K562 (cell line): Measurements from ENCODE around the gene CNOT2. TPM values are rescaled to one million over a fixed set of nuclear protein-coding genes. Genes with fewer than 3 reads are reported as not detected.

Experiments used
- ATAC-seq: fragments of 200-7000 bp; cut with Tn5 transposase; 3 replicates; pipeline ENCODE4 v1.9.1; 2020; ENCODE audit warnings: moderate library complexity
- BruUV-seq: library from RNA; stranded (reverse); fragments of 400-500 nt; replicated peaks from 2 replicates; lab custom pipeline; 2021; lab: Mats Ljungman, UMichigan
- CTCF ChIA-PET: fragments of 300-600 bp; formaldehyde crosslinking; extraction: SDS; loops from one replicate; lab custom pipeline; 2021; ENCODE audit warnings: low intra/inter-chr PET ratio; lab: Yijun Ruan, JAX
- POLR2A ChIA-PET: fragments of 300-600, 350-650 bp; sonication (Branson Sonifier 250); formaldehyde crosslinking; extraction: SDS; loops from one replicate; lab custom pipeline; 2021; ENCODE audit warnings: antibody characterized with exemption, inconsistent platforms; lab: Yijun Ruan, JAX
- DNase-seq, 4 experiments: peaks; one replicate each; pipeline versions ENCODE4 v3.0.0 to v3.0.0-alpha.2; 2011 to 2018; ENCODE audit warnings: low spot score in 3 of 4, mixed read lengths in 3 of 4; ENCODE audit errors: extremely low read depth in 1 of 4
- FAIRE-seq: peaks from 2 replicates; lab custom pipeline; 2011; peaks lifted over from hg19 to GRCh38; lab: Jason Lieb, UNC
- H2AFZ ChIP-seq: 2 replicates; pipeline ENCODE4 v1.6.0; 2011; ENCODE audit warnings: low read depth, low read length, control low read depth, inconsistent platforms
- H3K27ac ChIP-seq: fragments of 200-600 bp; 3 replicates; pipeline ENCODE4 v1.8.0; 2011; ENCODE audit warnings: low read depth, mild to moderate bottlenecking, control low read depth, inconsistent platforms, low read length, moderate library complexity, mixed read lengths; ENCODE audit errors: extremely low read depth
- H3K27me3 ChIP-seq, 2 experiments: fragments of 300-600 bp in 1 of 2; 2 replicates in 1 of 2; 3 replicates in 1 of 2; pipeline versions ENCODE4 v1.6.0 to v1.8.0; 2011; ENCODE audit warnings: inconsistent platforms in 2 of 2, low read length in 2 of 2, mild to moderate bottlenecking in 1 of 2, mixed read lengths in 1 of 2, moderate library complexity in 1 of 2; ENCODE audit not compliant: control insufficient read depth in 2 of 2, insufficient read depth in 2 of 2
- H3K36me3 ChIP-seq: fragments of 300-600 bp; 3 replicates; pipeline ENCODE4 v1.8.0; 2011; ENCODE audit warnings: mild to moderate bottlenecking, low read length, inconsistent platforms; ENCODE audit not compliant: control insufficient read depth, insufficient read depth
- H3K4me1 ChIP-seq, 2 experiments: fragments of 200-600 bp in 1 of 2; replicated peaks in 1 of 2; 2 replicates in 1 of 2; 3 replicates in 1 of 2; pipeline versions ENCODE4 v1.5.1 to v1.8.0; 2011; ENCODE audit warnings: inconsistent platforms in 2 of 2, low read length in 2 of 2, mild to moderate bottlenecking in 1 of 2, mixed read lengths in 1 of 2, moderate library complexity in 1 of 2; ENCODE audit not compliant: control insufficient read depth in 2 of 2, insufficient read depth in 2 of 2
- H3K4me2 ChIP-seq: 2 replicates; pipeline ENCODE4 v1.6.1; 2011; ENCODE audit warnings: low read length, control low read depth, inconsistent platforms, mixed read lengths; ENCODE audit not compliant: insufficient read depth
- H3K4me3 ChIP-seq: fragments of 200-600 bp; sonication (generic), shearing (Covaris generic); 2 replicates; pipeline ENCODE4 v1.5.1; 2016; ENCODE audit warnings: control low read depth, inconsistent platforms
- H3K79me2 ChIP-seq: fragments of 200-600 bp; 3 replicates; pipeline ENCODE4 v1.8.0; 2011; ENCODE audit warnings: low read length, inconsistent platforms; ENCODE audit not compliant: control insufficient read depth, insufficient read depth
- H3K9ac ChIP-seq, 2 experiments: 2 replicates each; pipeline versions ENCODE4 v1.6.0 to v1.6.1; 2011; ENCODE audit warnings: low read depth in 2 of 2, low read length in 2 of 2, control low read depth in 1 of 2, inconsistent platforms in 1 of 2, mild to moderate bottlenecking in 1 of 2, mixed read lengths in 1 of 2; ENCODE audit not compliant: insufficient read depth in 1 of 2
- H3K9me1 ChIP-seq: one replicate; pipeline ENCODE4 v1.6.0; 2011; ENCODE audit warnings: inconsistent platforms, mild to moderate bottlenecking, low read length, moderate library complexity; ENCODE audit not compliant: control insufficient read depth, insufficient read depth
- H3K9me3 ChIP-seq: replicated peaks from 2 replicates; pipeline ENCODE4 v1.5.1; 2011; ENCODE audit warnings: low read depth, low read length, inconsistent platforms; ENCODE audit not compliant: control insufficient read depth, insufficient read depth
- H4K20me1 ChIP-seq: replicated peaks from 2 replicates; pipeline ENCODE4 v1.6.1; 2011; ENCODE audit warnings: low read length, inconsistent platforms, mixed read lengths; ENCODE audit not compliant: control insufficient read depth, insufficient read depth
- NFIC ChIP-seq: fragments of 450-650 bp; IDR thresholded peaks from 2 replicates; pipeline ENCODE4 v1.6.1; 2017; ENCODE audit warnings: mild to moderate bottlenecking, inconsistent platforms
- TRIM25 ChIP-seq: fragments of 450-650 bp; IDR thresholded peaks from 2 replicates; pipeline ENCODE4 v1.7.0; 2016; ENCODE audit warnings: borderline replicate concordance
- WGBS: fragments of 100-300 bp; shearing (Covaris generic); methylation state at CpG from one replicate; pipeline ENCODE4 v1.1.6; 2016; ENCODE audit warnings: low coverage, mixed read lengths; ENCODE audit not compliant: insufficient coverage; ENCODE audit errors: missing lambda C conversion rate; 5-methylcytosine and 5-hydroxymethylcytosine counted together
- in situ Hi-C: fragments of 300-500 bp; cut with MboI; formaldehyde crosslinking; loops from 4 replicates; pipeline ENCODE4 v1.15.0; 2018; ENCODE audit warnings: inconsistent platforms, mixed read lengths
- intact Hi-C: fragments of 100-400 bp; cut with micrococcal nuclease; formaldehyde crosslinking; loops from 2 replicates; pipeline ENCODE4 v1.14.2; 2022
- polyA plus RNA-seq, 8 experiments: library from polyadenylated mRNA; depleted of rRNA in 4 of 8; stranded (reverse) in 5 of 8; unstranded in 3 of 8; fragments of >200 nt; fragmentation: Nextera tagmentation in 2 of 8; fragmentation: Illumina TruSeq in 1 of 8; extraction: Ambion mirVana in 2 of 8; extraction: Trizol in 1 of 8; gene quantifications; 2 replicates each; pipeline versions ENCODE4 v1.2.1 to v1.2.3, GENCODE V29; 2011 to 2014; ENCODE audit warnings: inconsistent platforms in 1 of 8, missing spikeins in 1 of 8
- total RNA-seq, 7 experiments: library from RNA; depleted of rRNA in 6 of 7; stranded (reverse); fragments of >200 nt in 6 of 7; fragmentation: Illumina TruSeq in 2 of 7; extraction: Trizol in 2 of 7; gene quantifications; 2 replicates each; pipeline versions ENCODE4 v1.2.1 to v1.2.3, GENCODE V29; 2011 to 2021; ENCODE audit warnings: low replicate concordance in 1 of 7
- TF ChIP-seq, protein P1 (sequence below), 2 experiments: fragments of 450-650 bp in 1 of 2; sonication (generic) in 1 of 2; formaldehyde crosslinking in 1 of 2; IDR thresholded peaks; 2 replicates each; pipeline versions ENCODE4 v1.7.1 to v1.9.0; 2016 to 2022; ENCODE audit warnings: inconsistent platforms in 1 of 2, mild to moderate bottlenecking in 1 of 2, missing genetic modification reagents in 1 of 2

Gene CNOT2
- total and polyA plus RNA-seq, 9 of the 15 experiments (the other 6 are each of a cell fraction or from before 2014, with no cell fraction given) = 43.6 to 119 (median 84.4) TPM

GRCh38 chr12:70267550-70267949 lies 24.3 kb downstream of the CNOT2 start:
- H4K20me1 ChIP-seq = peaks cover 6% of the 10 kb centered on the region; the same call in 1 of the 2 replicates
- peaks cover 100% of the 10 kb centered on the region for H3K79me2 ChIP-seq
- BruUV-seq = no TSS peak
- intact Hi-C loops (no loop called here), in situ Hi-C loops (no loop called here)
- no peak overlapping the region for H3K4me3 ChIP-seq
- DNase-seq (no peak), FAIRE-seq (peak; percentile 26), ATAC-seq (no peak)
- ChIA-PET CTCF (no interaction called here), POLR2A (no interaction called here)
- H3K9me1 ChIP-seq = no peaks in the 10 kb centered on the region
- no peak overlapping the region for H3K9ac ChIP-seq
- H3K27ac ChIP-seq = no peak overlapping the region
- no peak overlapping the region for H3K4me2 ChIP-seq
- TF ChIP-seq, protein P1, sequence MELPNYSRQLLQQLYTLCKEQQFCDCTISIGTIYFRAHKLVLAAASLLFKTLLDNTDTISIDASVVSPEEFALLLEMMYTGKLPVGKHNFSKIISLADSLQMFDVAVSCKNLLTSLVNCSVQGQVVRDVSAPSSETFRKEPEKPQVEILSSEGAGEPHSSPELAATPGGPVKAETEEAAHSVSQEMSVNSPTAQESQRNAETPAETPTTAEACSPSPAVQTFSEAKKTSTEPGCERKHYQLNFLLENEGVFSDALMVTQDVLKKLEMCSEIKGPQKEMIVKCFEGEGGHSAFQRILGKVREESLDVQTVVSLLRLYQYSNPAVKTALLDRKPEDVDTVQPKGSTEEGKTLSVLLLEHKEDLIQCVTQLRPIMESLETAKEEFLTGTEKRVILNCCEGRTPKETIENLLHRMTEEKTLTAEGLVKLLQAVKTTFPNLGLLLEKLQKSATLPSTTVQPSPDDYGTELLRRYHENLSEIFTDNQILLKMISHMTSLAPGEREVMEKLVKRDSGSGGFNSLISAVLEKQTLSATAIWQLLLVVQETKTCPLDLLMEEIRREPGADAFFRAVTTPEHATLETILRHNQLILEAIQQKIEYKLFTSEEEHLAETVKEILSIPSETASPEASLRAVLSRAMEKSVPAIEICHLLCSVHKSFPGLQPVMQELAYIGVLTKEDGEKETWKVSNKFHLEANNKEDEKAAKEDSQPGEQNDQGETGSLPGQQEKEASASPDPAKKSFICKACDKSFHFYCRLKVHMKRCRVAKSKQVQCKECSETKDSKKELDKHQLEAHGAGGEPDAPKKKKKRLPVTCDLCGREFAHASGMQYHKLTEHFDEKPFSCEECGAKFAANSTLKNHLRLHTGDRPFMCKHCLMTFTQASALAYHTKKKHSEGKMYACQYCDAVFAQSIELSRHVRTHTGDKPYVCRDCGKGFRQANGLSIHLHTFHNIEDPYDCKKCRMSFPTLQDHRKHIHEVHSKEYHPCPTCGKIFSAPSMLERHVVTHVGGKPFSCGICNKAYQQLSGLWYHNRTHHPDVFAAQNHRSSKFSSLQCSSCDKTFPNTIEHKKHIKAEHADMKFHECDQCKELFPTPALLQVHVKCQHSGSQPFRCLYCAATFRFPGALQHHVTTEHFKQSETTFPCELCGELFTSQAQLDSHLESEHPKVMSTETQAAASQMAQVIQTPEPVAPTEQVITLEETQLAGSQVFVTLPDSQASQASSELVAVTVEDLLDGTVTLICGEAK (IDR thresholded peaks at IDR 0.05) = peak; percentile 90
- TF ChIP-seq, protein P1 (CRISPR knock-in tag; IDR thresholded peaks at IDR 0.05) = peak; percentile 79
- no peak for TF ChIP-seq TRIM25
- peak; percentile 57 for TF ChIP-seq NFIC
- H3K36me3 ChIP-seq = no peaks in the 10 kb centered on the region
- 76% methylated on average over 1 of the region's 1 CpG for WGBS
- peaks cover 0 to 13% of the 10 kb centered on the region in 2 experiments; a peak in 2 of 5 replicates for H3K4me1 ChIP-seq
- no peaks in the 10 kb centered on the region for H3K9me3 ChIP-seq
- no peak overlapping the region for H2AFZ ChIP-seq
- H3K27me3 ChIP-seq = no peaks in the 10 kb centered on the region
